ENCODE results near the gene SFT2D2. TPM values are rescaled to one million over a fixed set of nuclear protein-coding genes. Genes with fewer than 3 reads are reported as not detected.

SFT2D2 gene
- total and polyA plus RNA-seq, 10 donors = 6.1 to 97.1 (median 61.3) TPM

DNA sequence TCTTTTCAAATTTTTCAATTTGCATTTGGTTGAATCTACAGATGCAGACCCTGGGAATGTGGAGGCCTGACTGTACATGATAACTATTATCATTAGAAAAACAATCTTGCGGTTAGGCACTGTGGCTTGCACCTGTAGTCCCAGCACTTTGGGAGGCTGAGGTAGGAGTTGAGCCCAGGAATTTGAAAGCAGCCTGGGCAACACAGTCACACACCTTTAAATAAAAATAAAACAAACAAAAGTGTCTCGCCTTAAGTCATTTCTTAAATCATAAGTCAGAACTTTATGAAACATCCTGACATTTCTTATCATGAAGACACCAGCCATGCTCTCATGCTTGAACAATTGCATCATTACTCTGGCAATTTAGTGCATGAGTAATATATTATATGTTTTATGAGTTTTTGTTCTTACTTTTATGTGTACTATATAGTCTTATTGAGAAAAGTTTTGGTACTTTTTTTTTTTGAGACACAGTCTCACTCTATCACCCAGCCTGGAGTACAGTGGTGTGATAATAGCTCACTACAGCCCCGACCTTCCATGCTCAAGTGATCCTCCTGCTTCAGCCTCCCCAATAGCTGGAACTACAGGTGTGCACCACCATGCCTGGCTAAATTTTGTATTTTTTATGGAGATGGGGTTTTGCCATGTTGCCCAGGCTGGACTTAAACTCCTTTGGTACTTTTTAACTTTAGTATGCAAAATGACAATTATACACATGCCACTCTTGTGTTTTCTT lies 62.7 kb downstream of the SFT2D2 start:
- no peak overlapping the region for H3K4me3 ChIP-seq
- H3K27me3 ChIP-seq (replicated peaks in 1 of 7) = no peaks in the 10 kb centered on the region
- intact Hi-C loops (cut with DNase I; ENCODE audit: low total_unique reads) = no loop called here
- no peaks in the 10 kb centered on the region for H3K4me1 ChIP-seq
- H3K27ac ChIP-seq = no peak overlapping the region
- H3K36me3 ChIP-seq = peaks cover 0 to 8% (median 0%) of the 10 kb centered on the region in 6 donors
- TF ChIP-seq POLR2A (IDR thresholded peaks at IDR 0.05) (no peak), POLR2AphosphoS5 (IDR thresholded peaks at IDR 0.05) (no peak)
- TF ChIP-seq, protein P1, sequence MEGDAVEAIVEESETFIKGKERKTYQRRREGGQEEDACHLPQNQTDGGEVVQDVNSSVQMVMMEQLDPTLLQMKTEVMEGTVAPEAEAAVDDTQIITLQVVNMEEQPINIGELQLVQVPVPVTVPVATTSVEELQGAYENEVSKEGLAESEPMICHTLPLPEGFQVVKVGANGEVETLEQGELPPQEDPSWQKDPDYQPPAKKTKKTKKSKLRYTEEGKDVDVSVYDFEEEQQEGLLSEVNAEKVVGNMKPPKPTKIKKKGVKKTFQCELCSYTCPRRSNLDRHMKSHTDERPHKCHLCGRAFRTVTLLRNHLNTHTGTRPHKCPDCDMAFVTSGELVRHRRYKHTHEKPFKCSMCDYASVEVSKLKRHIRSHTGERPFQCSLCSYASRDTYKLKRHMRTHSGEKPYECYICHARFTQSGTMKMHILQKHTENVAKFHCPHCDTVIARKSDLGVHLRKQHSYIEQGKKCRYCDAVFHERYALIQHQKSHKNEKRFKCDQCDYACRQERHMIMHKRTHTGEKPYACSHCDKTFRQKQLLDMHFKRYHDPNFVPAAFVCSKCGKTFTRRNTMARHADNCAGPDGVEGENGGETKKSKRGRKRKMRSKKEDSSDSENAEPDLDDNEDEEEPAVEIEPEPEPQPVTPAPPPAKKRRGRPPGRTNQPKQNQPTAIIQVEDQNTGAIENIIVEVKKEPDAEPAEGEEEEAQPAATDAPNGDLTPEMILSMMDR (IDR thresholded peaks at IDR 0.05 in 8 of 11, conservative IDR thresholded peaks at IDR 0.05 in 3 of 11) = no peak
- 92 to 97% (median 95%) methylated on average over 3 of the region's 3 CpGs for WGBS, 5 donors
- no peak for DNase-seq
- H3K9me3 ChIP-seq = no peaks in the 10 kb centered on the region

GRCh38 chr1:168291222-168291837 lies 65.5 kb downstream of the SFT2D2 start:
- Histone ChIP-seq H3K36me3 (peaks cover 0 to 18% (median 0%) of the 10 kb centered on the region in 6 donors), H3K9me3 (no peaks in the 10 kb centered on the region), H3K4me3 (no peak overlapping the region), H3K4me1 (no peaks in the 10 kb centered on the region), H3K27me3 (replicated peaks in 1 of 7) (no peaks in the 10 kb centered on the region), H3K27ac (no peak overlapping the region)
- intact Hi-C loops (cut with DNase I; ENCODE audit: low total_unique reads) = no loop called here
- 92 to 95% (median 93%) methylated on average over 15 of the region's 15 CpGs for WGBS, 5 donors
- no peak for DNase-seq
- TF ChIP-seq POLR2AphosphoS5 (IDR thresholded peaks at IDR 0.05) (no peak), POLR2A (IDR thresholded peaks at IDR 0.05) (no peak)
- TF ChIP-seq, protein P1 (IDR thresholded peaks at IDR 0.05 in 8 of 11, conservative IDR thresholded peaks at IDR 0.05 in 3 of 11) = no peak

DNA sequence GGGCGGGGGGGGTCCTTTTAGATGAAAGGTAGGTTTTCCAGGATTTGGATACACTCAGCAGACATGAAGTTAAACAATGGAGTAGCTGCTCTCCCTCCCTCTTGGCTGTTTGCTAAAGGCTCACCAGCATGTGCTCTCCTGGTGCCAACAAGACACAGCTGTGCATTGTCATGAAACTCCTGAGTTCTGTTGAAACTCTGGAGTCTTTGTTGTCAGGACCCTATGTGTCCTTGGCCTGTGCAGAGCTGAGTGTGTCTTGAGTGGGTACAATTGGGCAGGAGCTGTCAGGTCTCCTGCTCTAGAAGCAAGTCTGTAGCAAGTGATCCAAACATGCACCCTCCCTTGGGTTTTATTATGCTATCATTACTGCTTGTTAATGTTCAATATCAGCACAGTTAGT lies 67.6 kb downstream of the SFT2D2 start:
- Histone ChIP-seq H3K4me1 (no peaks in the 10 kb centered on the region), H3K36me3 (peaks cover 0 to 18% (median 0%) of the 10 kb centered on the region in 6 donors), H3K27ac (no peak overlapping the region), H3K4me3 (no peak overlapping the region), H3K9me3 (no peaks in the 10 kb centered on the region), H3K27me3 (replicated peaks in 1 of 7) (no peaks in the 10 kb centered on the region)
- intact Hi-C loops (cut with DNase I; ENCODE audit: low total_unique reads) = no loop called here
- TF ChIP-seq POLR2AphosphoS5 (IDR thresholded peaks at IDR 0.05) (no peak), POLR2A (IDR thresholded peaks at IDR 0.05) (no peak)
- TF ChIP-seq, protein P1 (IDR thresholded peaks at IDR 0.05 in 8 of 11, conservative IDR thresholded peaks at IDR 0.05 in 3 of 11) = no peak
- 81 to 100% (median 97%) methylated on average over 1 of the region's 1 CpG for whole genome bisulfite sequencing, 5 donors
- DNase-seq = no peak

- TF ChIP-seq, protein P1 (IDR thresholded peaks at IDR 0.05 in 8 of 11, conservative IDR thresholded peaks at IDR 0.05 in 3 of 11) = no peak
- TF ChIP-seq POLR2A (IDR thresholded peaks at IDR 0.05) (no peak), POLR2AphosphoS5 (IDR thresholded peaks at IDR 0.05) (no peak)
- peaks cover 0 to 18% (median 0%) of the 10 kb centered on the region in 6 donors for H3K36me3 ChIP-seq
- intact Hi-C loops (cut with DNase I; ENCODE audit: low total_unique reads) = no loop called here
- H3K27ac ChIP-seq = no peak overlapping the region
- no peaks in the 10 kb centered on the region for H3K4me1 ChIP-seq
- H3K4me3 ChIP-seq = no peak overlapping the region
- 88 to 96% (median 96%) methylated on average over 8 of the region's 8 CpGs for WGBS, 5 donors
- no peaks in the 10 kb centered on the region for H3K9me3 ChIP-seq
- H3K27me3 ChIP-seq (replicated peaks in 1 of 7) = no peaks in the 10 kb centered on the region
- DNase-seq = no peak
Observed at GRCh38 chr1:168295411-168296114, 69.8 kb downstream of the SFT2D2 start.
